K562 (cell line): ENCODE data around the gene NAA80. TPM values are rescaled to one million over a fixed set of nuclear protein-coding genes. Genes with fewer than 3 reads are reported as not detected.

Experiments used
- ATAC-seq: fragments of 200-7000 bp; cut with Tn5 transposase; 3 replicates; pipeline ENCODE4 v1.9.1; 2020; ENCODE audit warnings: moderate library complexity
- BruUV-seq: library from RNA; stranded (reverse); fragments of 400-500 nt; replicated peaks from 2 replicates; lab custom pipeline; 2021; lab: Mats Ljungman, UMichigan
- CTCF ChIA-PET: fragments of 300-600 bp; formaldehyde crosslinking; extraction: SDS; loops from one replicate; lab custom pipeline; 2021; ENCODE audit warnings: low intra/inter-chr PET ratio; lab: Yijun Ruan, JAX
- POLR2A ChIA-PET: fragments of 300-600, 350-650 bp; sonication (Branson Sonifier 250); formaldehyde crosslinking; extraction: SDS; loops from one replicate; lab custom pipeline; 2021; ENCODE audit warnings: antibody characterized with exemption, inconsistent platforms; lab: Yijun Ruan, JAX
- DNase-seq, 4 experiments: peaks; one replicate each; pipeline versions ENCODE4 v3.0.0 to v3.0.0-alpha.2; 2011 to 2018; ENCODE audit warnings: low spot score in 3 of 4, mixed read lengths in 3 of 4; ENCODE audit errors: extremely low read depth in 1 of 4
- FAIRE-seq: peaks from 2 replicates; lab custom pipeline; 2011; peaks lifted over from hg19 to GRCh38; lab: Jason Lieb, UNC
- H2AFZ ChIP-seq: 2 replicates; pipeline ENCODE4 v1.6.0; 2011; ENCODE audit warnings: low read depth, low read length, control low read depth, inconsistent platforms
- H3K27ac ChIP-seq: fragments of 200-600 bp; 3 replicates; pipeline ENCODE4 v1.8.0; 2011; ENCODE audit warnings: low read depth, mild to moderate bottlenecking, control low read depth, inconsistent platforms, low read length, moderate library complexity, mixed read lengths; ENCODE audit errors: extremely low read depth
- H3K27me3 ChIP-seq, 2 experiments: fragments of 300-600 bp in 1 of 2; 2 replicates in 1 of 2; 3 replicates in 1 of 2; pipeline versions ENCODE4 v1.6.0 to v1.8.0; 2011; ENCODE audit warnings: inconsistent platforms in 2 of 2, low read length in 2 of 2, mild to moderate bottlenecking in 1 of 2, mixed read lengths in 1 of 2, moderate library complexity in 1 of 2; ENCODE audit not compliant: control insufficient read depth in 2 of 2, insufficient read depth in 2 of 2
- H3K36me3 ChIP-seq: fragments of 300-600 bp; 3 replicates; pipeline ENCODE4 v1.8.0; 2011; ENCODE audit warnings: mild to moderate bottlenecking, low read length, inconsistent platforms; ENCODE audit not compliant: control insufficient read depth, insufficient read depth
- H3K4me1 ChIP-seq, 2 experiments: fragments of 200-600 bp in 1 of 2; replicated peaks in 1 of 2; 2 replicates in 1 of 2; 3 replicates in 1 of 2; pipeline versions ENCODE4 v1.5.1 to v1.8.0; 2011; ENCODE audit warnings: inconsistent platforms in 2 of 2, low read length in 2 of 2, mild to moderate bottlenecking in 1 of 2, mixed read lengths in 1 of 2, moderate library complexity in 1 of 2; ENCODE audit not compliant: control insufficient read depth in 2 of 2, insufficient read depth in 2 of 2
- H3K4me2 ChIP-seq: 2 replicates; pipeline ENCODE4 v1.6.1; 2011; ENCODE audit warnings: low read length, control low read depth, inconsistent platforms, mixed read lengths; ENCODE audit not compliant: insufficient read depth
- H3K4me3 ChIP-seq: fragments of 200-600 bp; sonication (generic), shearing (Covaris generic); 2 replicates; pipeline ENCODE4 v1.5.1; 2016; ENCODE audit warnings: control low read depth, inconsistent platforms
- H3K79me2 ChIP-seq: fragments of 200-600 bp; 3 replicates; pipeline ENCODE4 v1.8.0; 2011; ENCODE audit warnings: low read length, inconsistent platforms; ENCODE audit not compliant: control insufficient read depth, insufficient read depth
- H3K9ac ChIP-seq, 2 experiments: 2 replicates each; pipeline versions ENCODE4 v1.6.0 to v1.6.1; 2011; ENCODE audit warnings: low read depth in 2 of 2, low read length in 2 of 2, control low read depth in 1 of 2, inconsistent platforms in 1 of 2, mild to moderate bottlenecking in 1 of 2, mixed read lengths in 1 of 2; ENCODE audit not compliant: insufficient read depth in 1 of 2
- H3K9me1 ChIP-seq: one replicate; pipeline ENCODE4 v1.6.0; 2011; ENCODE audit warnings: inconsistent platforms, mild to moderate bottlenecking, low read length, moderate library complexity; ENCODE audit not compliant: control insufficient read depth, insufficient read depth
- H3K9me3 ChIP-seq: replicated peaks from 2 replicates; pipeline ENCODE4 v1.5.1; 2011; ENCODE audit warnings: low read depth, low read length, inconsistent platforms; ENCODE audit not compliant: control insufficient read depth, insufficient read depth
- H4K20me1 ChIP-seq: replicated peaks from 2 replicates; pipeline ENCODE4 v1.6.1; 2011; ENCODE audit warnings: low read length, inconsistent platforms, mixed read lengths; ENCODE audit not compliant: control insufficient read depth, insufficient read depth
- ATF1 ChIP-seq, 2 experiments: fragments of 450-650 bp in 1 of 2; IDR thresholded peaks; 2 replicates each; pipeline ENCODE4 v1.6.1; 2016; ENCODE audit warnings: missing compliant biosample characterization in 1 of 2, missing genetic modification characterization in 1 of 2
- BCL6 ChIP-seq: fragments of 250-450 bp; sonication (Bioruptor Pico); IDR thresholded peaks from 2 replicates; pipeline ENCODE4 v1.4.0; 2020
- EHMT2 ChIP-seq: fragments of 450-650 bp; IDR thresholded peaks from 2 replicates; pipeline ENCODE4 v1.6.1; 2018; ENCODE audit warnings: antibody characterized with exemption
- FOXA1 ChIP-seq: fragments of 450-650 bp; IDR thresholded peaks from 2 replicates; pipeline ENCODE4 v1.6.1; 2016; ENCODE audit warnings: mild to moderate bottlenecking, borderline replicate concordance
- JUNB ChIP-seq: fragments of 450-650 bp; formaldehyde crosslinking; conservative IDR thresholded peaks from 2 replicates; pipeline ENCODE4 v1.4.0; 2020; ENCODE audit warnings: mild to moderate bottlenecking
- NFIC ChIP-seq: fragments of 450-650 bp; IDR thresholded peaks from 2 replicates; pipeline ENCODE4 v1.6.1; 2017; ENCODE audit warnings: mild to moderate bottlenecking, inconsistent platforms
- RBFOX2 ChIP-seq: fragments of 200-400 bp; formaldehyde crosslinking; IDR thresholded peaks from 2 replicates; pipeline ENCODE4 v1.6.1; 2017; ENCODE audit warnings: low read depth, mild to moderate bottlenecking, low read length, moderate library complexity
- STAG1 ChIP-seq: sonication (generic); formaldehyde crosslinking; IDR thresholded peaks from 2 replicates; pipeline ENCODE4 v1.5.0; 2020; ENCODE audit warnings: missing genetic modification reagents, borderline replicate concordance
- TAF15 ChIP-seq: fragments of 200-400 bp; formaldehyde crosslinking; IDR thresholded peaks from 2 replicates; pipeline ENCODE4 v1.6.1; 2017; ENCODE audit warnings: mild to moderate bottlenecking, low read depth, low read length, moderate library complexity
- ZNF12 ChIP-seq: sonication (generic); formaldehyde crosslinking; IDR thresholded peaks from 2 replicates; pipeline ENCODE4 v1.4.0; 2020; ENCODE audit warnings: mild to moderate bottlenecking, missing genetic modification reagents
- ZNF134 ChIP-seq: fragments of 250-450 bp; sonication (Bioruptor Pico); conservative IDR thresholded peaks from 2 replicates; pipeline ENCODE4 v1.4.0; 2020
- ZNF224 ChIP-seq: sonication (generic); formaldehyde crosslinking; IDR thresholded peaks from 2 replicates; pipeline ENCODE4 v1.8.0; 2022; ENCODE audit warnings: mild to moderate bottlenecking, missing genetic modification reagents
- ZNF263 ChIP-seq: sonication (generic); formaldehyde crosslinking; IDR thresholded peaks from 2 replicates; pipeline ENCODE4 v1.8.0; 2022; ENCODE audit warnings: mild to moderate bottlenecking, missing genetic modification reagents, borderline replicate concordance
- WGBS: fragments of 100-300 bp; shearing (Covaris generic); methylation state at CpG from one replicate; pipeline ENCODE4 v1.1.6; 2016; ENCODE audit warnings: low coverage, mixed read lengths; ENCODE audit not compliant: insufficient coverage; ENCODE audit errors: missing lambda C conversion rate; 5-methylcytosine and 5-hydroxymethylcytosine counted together
- in situ Hi-C: fragments of 300-500 bp; cut with MboI; formaldehyde crosslinking; loops from 4 replicates; pipeline ENCODE4 v1.15.0; 2018; ENCODE audit warnings: inconsistent platforms, mixed read lengths
- intact Hi-C: fragments of 100-400 bp; cut with micrococcal nuclease; formaldehyde crosslinking; loops from 2 replicates; pipeline ENCODE4 v1.14.2; 2022
- polyA plus RNA-seq, 8 experiments: library from polyadenylated mRNA; depleted of rRNA in 4 of 8; stranded (reverse) in 5 of 8; unstranded in 3 of 8; fragments of >200 nt; fragmentation: Nextera tagmentation in 2 of 8; fragmentation: Illumina TruSeq in 1 of 8; extraction: Ambion mirVana in 2 of 8; extraction: Trizol in 1 of 8; gene quantifications; 2 replicates each; pipeline versions ENCODE4 v1.2.1 to v1.2.3, GENCODE V29; 2011 to 2014; ENCODE audit warnings: inconsistent platforms in 1 of 8, missing spikeins in 1 of 8
- total RNA-seq, 7 experiments: library from RNA; depleted of rRNA in 6 of 7; stranded (reverse); fragments of >200 nt in 6 of 7; fragmentation: Illumina TruSeq in 2 of 7; extraction: Trizol in 2 of 7; gene quantifications; 2 replicates each; pipeline versions ENCODE4 v1.2.1 to v1.2.3, GENCODE V29; 2011 to 2021; ENCODE audit warnings: low replicate concordance in 1 of 7
- TF ChIP-seq, protein P1 (sequence below): sonication (generic); formaldehyde crosslinking; IDR thresholded peaks from 2 replicates; pipeline ENCODE4 v1.8.0; 2023; ENCODE audit warnings: mild to moderate bottlenecking, missing genetic modification reagents
- TF ChIP-seq, protein P2 (sequence below): fragments of 250-450 bp; sonication (Bioruptor Pico); IDR thresholded peaks from 2 replicates; pipeline ENCODE4 v1.4.0; 2020
- TF ChIP-seq, protein P3 (sequence below): sonication (generic); formaldehyde crosslinking; IDR thresholded peaks from 2 replicates; pipeline ENCODE4 v1.8.0; 2022; ENCODE audit warnings: mild to moderate bottlenecking, missing genetic modification reagents, borderline replicate concordance

Gene NAA80
- total and polyA plus RNA-seq, 9 of the 15 experiments (the other 6 are each of a cell fraction or from before 2014, with no cell fraction given), result 0.82 to 24.0 (median 8.6) TPM

DNA sequence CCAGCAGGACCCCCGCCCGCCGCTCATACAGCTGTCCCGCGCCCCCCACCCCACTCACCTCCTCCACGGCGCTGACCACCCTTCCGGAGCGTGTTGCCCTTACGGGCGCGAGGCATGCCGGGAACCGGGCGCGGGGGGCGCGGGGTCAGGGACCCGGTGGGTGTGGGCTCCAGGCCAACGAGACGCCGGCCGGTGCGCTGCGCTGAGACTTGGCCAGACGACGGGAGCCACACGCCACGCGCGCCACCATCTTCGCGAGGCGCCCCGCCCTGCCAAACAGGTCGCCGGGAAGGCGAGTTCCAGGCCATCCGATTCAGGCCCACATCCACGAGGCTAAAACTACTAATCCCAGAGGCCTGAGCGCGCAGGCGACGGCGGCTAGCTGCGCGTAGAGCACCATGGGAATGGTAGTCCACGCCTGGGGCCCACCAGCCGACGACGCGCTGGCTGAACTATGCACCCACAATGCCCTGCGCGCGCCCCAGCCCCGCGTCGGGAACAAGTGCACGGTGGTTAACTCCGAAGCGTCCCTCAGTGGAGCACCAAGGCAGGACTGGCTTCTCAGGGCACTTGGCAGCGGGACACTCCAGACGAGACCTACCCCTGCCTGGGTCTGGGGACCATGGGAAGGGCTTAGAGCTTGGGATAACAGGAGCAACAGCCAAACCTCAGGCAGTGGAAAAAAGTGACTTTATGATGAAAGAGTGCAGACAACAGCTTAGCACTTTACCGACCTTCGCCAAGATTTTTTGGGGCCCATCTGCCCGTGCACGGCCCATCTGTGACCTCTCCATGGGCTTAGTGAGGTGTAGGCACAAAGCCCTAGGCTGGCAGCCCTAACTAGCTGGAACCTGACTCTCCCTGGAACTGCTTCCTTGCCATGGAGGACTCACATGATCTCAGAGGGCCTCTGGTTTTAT is 6.8 kb downstream of the NAA80 start, which contains the start of gene IFRD2 (continued):
- TF ChIP-seq, protein P1, sequence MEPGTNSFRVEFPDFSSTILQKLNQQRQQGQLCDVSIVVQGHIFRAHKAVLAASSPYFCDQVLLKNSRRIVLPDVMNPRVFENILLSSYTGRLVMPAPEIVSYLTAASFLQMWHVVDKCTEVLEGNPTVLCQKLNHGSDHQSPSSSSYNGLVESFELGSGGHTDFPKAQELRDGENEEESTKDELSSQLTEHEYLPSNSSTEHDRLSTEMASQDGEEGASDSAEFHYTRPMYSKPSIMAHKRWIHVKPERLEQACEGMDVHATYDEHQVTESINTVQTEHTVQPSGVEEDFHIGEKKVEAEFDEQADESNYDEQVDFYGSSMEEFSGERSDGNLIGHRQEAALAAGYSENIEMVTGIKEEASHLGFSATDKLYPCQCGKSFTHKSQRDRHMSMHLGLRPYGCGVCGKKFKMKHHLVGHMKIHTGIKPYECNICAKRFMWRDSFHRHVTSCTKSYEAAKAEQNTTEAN, result no peak

DNA sequence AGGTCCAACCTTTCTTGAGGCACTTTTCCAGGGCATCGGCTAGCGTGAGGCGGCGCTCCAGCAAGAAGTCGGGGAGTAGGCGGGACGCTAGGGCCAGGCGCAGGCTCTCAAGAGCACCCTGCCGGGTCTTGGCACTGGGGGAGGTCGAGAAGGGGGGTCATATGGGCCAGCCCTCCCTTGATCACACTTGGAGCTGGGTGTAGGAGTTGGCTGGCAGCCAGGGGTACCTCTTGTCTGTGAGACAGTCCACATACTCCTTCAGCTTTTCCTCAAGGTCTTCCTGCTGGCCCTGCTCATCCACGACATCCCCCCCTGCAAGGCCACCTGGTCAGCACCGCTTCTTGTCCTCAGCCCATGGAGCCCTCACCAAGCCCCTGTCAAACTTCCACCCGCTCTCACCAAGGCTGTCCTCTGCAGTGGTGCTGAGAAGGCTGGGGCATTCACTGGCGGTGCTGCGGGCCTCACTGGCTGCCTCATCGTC is 9.0 kb downstream of the NAA80 start:
- FAIRE-seq, result no peak
- Histone ChIP-seq H3K9me1 (no peaks in the 10 kb centered on the region), H3K36me3 (peaks cover 49% of the 10 kb centered on the region; the same call in 2 of the 3 replicates), H4K20me1 (no peaks in the 10 kb centered on the region), H3K27ac (no peak overlapping the region), H3K4me2 (no peak overlapping the region), H2AFZ (no peak overlapping the region), H3K27me3 (no peaks in the 10 kb centered on the region), H3K9ac (peak overlapping the region in 1 of 2 experiments; percentile 81; a peak in 2 of 4 replicates), H3K4me1 (peaks cover 8 to 62% of the 10 kb centered on the region in 2 experiments; a peak in 3 of 5 replicates), H3K9me3 (no peaks in the 10 kb centered on the region), H3K79me2 (peaks cover 30% of the 10 kb centered on the region), H3K4me3 (no peak overlapping the region; the same call in 1 of the 2 replicates)
- 92% methylated on average over 6 of the region's 16 CpGs for WGBS
- no TSS peak for BruUV-seq
- DNase-seq, result no peak
- ChIA-PET CTCF (no interaction called here), POLR2A (no interaction called here)
- in situ Hi-C loops (no loop called here), intact Hi-C loops (no loop called here)
- ATAC-seq, result no peak
- TF ChIP-seq BCL6 (CRISPR knock-in tag), result no peak
- no peak for TF ChIP-seq TAF15
- TF ChIP-seq RBFOX2, result peak; percentile 44
- no peak for TF ChIP-seq EHMT2
- no peak for TF ChIP-seq ZNF224 (CRISPR knock-in tag)
- TF ChIP-seq JUNB, result no peak
- no peak for TF ChIP-seq ZNF134 (CRISPR knock-in tag)
- peak; percentile 50 for TF ChIP-seq NFIC
- TF ChIP-seq, protein P2, sequence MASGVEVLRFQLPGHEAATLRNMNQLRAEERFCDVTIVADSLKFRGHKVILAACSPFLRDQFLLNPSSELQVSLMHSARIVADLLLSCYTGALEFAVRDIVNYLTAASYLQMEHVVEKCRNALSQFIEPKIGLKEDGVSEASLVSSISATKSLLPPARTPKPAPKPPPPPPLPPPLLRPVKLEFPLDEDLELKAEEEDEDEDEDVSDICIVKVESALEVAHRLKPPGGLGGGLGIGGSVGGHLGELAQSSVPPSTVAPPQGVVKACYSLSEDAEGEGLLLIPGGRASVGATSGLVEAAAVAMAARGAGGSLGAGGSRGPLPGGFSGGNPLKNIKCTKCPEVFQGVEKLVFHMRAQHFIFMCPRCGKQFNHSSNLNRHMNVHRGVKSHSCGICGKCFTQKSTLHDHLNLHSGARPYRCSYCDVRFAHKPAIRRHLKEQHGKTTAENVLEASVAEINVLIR, result no peak
- no peak for TF ChIP-seq FOXA1
- TF ChIP-seq STAG1, result no peak
- TF ChIP-seq ZNF12 (CRISPR knock-in tag), result no peak
- TF ChIP-seq ATF1 (CRISPR knock-in tag; IDR thresholded peaks at IDR 0.05), result no peak
- TF ChIP-seq ATF1 (tag; IDR thresholded peaks at IDR 0.05), result no peak
- no peak for TF ChIP-seq ZNF263 (CRISPR knock-in tag)
- TF ChIP-seq, protein P3, sequence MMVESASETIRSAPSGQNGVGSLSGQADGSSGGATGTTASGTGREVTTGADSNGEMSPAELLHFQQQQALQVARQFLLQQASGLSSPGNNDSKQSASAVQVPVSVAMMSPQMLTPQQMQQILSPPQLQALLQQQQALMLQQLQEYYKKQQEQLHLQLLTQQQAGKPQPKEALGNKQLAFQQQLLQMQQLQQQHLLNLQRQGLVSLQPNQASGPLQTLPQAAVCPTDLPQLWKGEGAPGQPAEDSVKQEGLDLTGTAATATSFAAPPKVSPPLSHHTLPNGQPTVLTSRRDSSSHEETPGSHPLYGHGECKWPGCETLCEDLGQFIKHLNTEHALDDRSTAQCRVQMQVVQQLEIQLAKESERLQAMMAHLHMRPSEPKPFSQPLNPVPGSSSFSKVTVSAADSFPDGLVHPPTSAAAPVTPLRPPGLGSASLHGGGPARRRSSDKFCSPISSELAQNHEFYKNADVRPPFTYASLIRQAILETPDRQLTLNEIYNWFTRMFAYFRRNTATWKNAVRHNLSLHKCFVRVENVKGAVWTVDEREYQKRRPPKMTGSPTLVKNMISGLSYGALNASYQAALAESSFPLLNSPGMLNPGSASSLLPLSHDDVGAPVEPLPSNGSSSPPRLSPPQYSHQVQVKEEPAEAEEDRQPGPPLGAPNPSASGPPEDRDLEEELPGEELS (CRISPR knock-in tag), result no peak
